HL-60 (cell line): ENCODE data around the gene FOXE3.

Experiments used
- DNase-seq, 2 experiments: peaks; one replicate each; pipeline ENCODE4 v3.0.0-alpha.2; 2010 to 2020; ENCODE audit warnings: low read depth in 1 of 2, low spot score in 1 of 2
- H3K27ac ChIP-seq: fragments of 250-450 bp; sonication (Bioruptor Pico); replicated peaks from 2 replicates; pipeline ENCODE4 v1.5.1; 2020; ENCODE audit warnings: mild to moderate bottlenecking, moderate library complexity
- H3K27me3 ChIP-seq: fragments of 250-450 bp; sonication (Bioruptor Pico); 2 replicates; pipeline ENCODE4 v1.5.1; 2021; ENCODE audit warnings: mild to moderate bottlenecking, moderate library complexity; ENCODE audit not compliant: insufficient read depth, poor library complexity, severe bottlenecking
- H3K4me3 ChIP-seq: replicated peaks from 2 replicates; pipeline ENCODE4 v1.5.1; 2011; ENCODE audit warnings: mild to moderate bottlenecking, control low read depth, low read length; ENCODE audit not compliant: insufficient read depth
- GABPA ChIP-seq: IDR thresholded peaks from 2 replicates; pipeline ENCODE4 v1.6.1; 2012; ENCODE audit warnings: low read depth
- POLR2AphosphoS5 ChIP-seq: IDR thresholded peaks from 2 replicates; pipeline ENCODE4 v1.6.1; 2012; ENCODE audit warnings: low read depth
- SPI1 ChIP-seq: IDR thresholded peaks from 2 replicates; pipeline ENCODE4 v1.6.1; 2012; ENCODE audit warnings: low read depth, mild to moderate bottlenecking, borderline replicate concordance
- TF ChIP-seq, protein P1 (sequence below): IDR thresholded peaks from one replicate; pipeline ENCODE4 v1.5.1; 2011; ENCODE audit warnings: low read length, control low read depth, inconsistent platforms; ENCODE audit not compliant: insufficient read depth
- TF ChIP-seq, protein P2 (sequence below): IDR thresholded peaks from 2 replicates; pipeline ENCODE4 v1.6.1; 2012; ENCODE audit warnings: low read depth; ENCODE audit not compliant: insufficient replicate concordance

Gene FOXE3

GRCh38 chr1:47434051-47434842 is 18.2 kb downstream of the FOXE3 start:
- TF ChIP-seq SPI1 (no peak), GABPA (no peak), POLR2AphosphoS5 (no peak)
- TF ChIP-seq, protein P1, sequence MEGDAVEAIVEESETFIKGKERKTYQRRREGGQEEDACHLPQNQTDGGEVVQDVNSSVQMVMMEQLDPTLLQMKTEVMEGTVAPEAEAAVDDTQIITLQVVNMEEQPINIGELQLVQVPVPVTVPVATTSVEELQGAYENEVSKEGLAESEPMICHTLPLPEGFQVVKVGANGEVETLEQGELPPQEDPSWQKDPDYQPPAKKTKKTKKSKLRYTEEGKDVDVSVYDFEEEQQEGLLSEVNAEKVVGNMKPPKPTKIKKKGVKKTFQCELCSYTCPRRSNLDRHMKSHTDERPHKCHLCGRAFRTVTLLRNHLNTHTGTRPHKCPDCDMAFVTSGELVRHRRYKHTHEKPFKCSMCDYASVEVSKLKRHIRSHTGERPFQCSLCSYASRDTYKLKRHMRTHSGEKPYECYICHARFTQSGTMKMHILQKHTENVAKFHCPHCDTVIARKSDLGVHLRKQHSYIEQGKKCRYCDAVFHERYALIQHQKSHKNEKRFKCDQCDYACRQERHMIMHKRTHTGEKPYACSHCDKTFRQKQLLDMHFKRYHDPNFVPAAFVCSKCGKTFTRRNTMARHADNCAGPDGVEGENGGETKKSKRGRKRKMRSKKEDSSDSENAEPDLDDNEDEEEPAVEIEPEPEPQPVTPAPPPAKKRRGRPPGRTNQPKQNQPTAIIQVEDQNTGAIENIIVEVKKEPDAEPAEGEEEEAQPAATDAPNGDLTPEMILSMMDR, result no peak
- TF ChIP-seq, protein P2, sequence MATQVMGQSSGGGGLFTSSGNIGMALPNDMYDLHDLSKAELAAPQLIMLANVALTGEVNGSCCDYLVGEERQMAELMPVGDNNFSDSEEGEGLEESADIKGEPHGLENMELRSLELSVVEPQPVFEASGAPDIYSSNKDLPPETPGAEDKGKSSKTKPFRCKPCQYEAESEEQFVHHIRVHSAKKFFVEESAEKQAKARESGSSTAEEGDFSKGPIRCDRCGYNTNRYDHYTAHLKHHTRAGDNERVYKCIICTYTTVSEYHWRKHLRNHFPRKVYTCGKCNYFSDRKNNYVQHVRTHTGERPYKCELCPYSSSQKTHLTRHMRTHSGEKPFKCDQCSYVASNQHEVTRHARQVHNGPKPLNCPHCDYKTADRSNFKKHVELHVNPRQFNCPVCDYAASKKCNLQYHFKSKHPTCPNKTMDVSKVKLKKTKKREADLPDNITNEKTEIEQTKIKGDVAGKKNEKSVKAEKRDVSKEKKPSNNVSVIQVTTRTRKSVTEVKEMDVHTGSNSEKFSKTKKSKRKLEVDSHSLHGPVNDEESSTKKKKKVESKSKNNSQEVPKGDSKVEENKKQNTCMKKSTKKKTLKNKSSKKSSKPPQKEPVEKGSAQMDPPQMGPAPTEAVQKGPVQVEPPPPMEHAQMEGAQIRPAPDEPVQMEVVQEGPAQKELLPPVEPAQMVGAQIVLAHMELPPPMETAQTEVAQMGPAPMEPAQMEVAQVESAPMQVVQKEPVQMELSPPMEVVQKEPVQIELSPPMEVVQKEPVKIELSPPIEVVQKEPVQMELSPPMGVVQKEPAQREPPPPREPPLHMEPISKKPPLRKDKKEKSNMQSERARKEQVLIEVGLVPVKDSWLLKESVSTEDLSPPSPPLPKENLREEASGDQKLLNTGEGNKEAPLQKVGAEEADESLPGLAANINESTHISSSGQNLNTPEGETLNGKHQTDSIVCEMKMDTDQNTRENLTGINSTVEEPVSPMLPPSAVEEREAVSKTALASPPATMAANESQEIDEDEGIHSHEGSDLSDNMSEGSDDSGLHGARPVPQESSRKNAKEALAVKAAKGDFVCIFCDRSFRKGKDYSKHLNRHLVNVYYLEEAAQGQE, result no peak
- Histone ChIP-seq H3K4me3 (no peak overlapping the region), H3K27ac (no peak overlapping the region), H3K27me3 (peaks cover 22% of the 10 kb centered on the region)
- DNase-seq, result peak in 1 of 2 experiments; percentile 34

DNA sequence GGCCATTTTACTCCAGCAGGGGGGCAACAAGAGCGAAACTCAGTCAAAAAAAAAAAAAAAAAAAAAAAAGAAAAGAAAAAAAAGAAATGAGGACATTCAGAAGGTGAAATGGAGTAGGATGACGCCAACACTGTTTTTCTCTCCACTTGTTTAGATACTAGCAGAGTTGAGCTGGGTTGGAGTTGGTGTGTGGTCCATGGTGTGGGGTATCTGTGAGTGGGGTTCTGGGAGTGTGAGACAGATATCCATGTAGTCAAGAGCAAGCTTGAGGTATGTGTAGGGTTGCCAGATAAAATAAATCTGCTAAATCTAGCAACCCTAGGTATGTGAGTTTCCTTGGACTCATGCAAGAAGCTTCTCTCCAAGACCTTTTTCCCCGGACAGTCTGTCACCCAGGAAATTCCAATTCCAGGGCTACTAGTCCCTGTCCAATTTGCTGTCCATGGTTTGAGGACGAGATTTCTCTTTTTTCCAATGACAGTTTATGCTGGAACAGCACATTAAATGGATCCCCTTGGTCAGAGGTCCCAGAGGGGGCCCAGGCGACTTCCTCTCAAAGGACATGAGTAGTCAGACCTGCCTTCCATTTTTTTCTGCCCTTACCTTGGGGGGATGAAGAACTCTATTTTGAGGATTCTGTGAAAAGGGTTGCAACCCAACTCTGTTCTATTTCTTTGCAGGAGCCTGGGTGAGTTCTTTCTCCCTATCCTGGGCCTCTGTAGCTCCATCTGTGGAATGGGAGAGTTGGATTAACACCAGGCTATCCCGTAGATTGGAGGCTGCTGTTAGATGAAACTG is 19.6 kb downstream of the FOXE3 start:
- TF ChIP-seq GABPA (no peak), SPI1 (no peak), POLR2AphosphoS5 (no peak)
- TF ChIP-seq, protein P1, result no peak
- TF ChIP-seq, protein P2, result peak; percentile 25
- no peak overlapping the region for H3K27ac ChIP-seq
- no peak for DNase-seq
- H3K27me3 ChIP-seq, result peaks cover 37% of the 10 kb centered on the region
- no peak overlapping the region for H3K4me3 ChIP-seq

DNA sequence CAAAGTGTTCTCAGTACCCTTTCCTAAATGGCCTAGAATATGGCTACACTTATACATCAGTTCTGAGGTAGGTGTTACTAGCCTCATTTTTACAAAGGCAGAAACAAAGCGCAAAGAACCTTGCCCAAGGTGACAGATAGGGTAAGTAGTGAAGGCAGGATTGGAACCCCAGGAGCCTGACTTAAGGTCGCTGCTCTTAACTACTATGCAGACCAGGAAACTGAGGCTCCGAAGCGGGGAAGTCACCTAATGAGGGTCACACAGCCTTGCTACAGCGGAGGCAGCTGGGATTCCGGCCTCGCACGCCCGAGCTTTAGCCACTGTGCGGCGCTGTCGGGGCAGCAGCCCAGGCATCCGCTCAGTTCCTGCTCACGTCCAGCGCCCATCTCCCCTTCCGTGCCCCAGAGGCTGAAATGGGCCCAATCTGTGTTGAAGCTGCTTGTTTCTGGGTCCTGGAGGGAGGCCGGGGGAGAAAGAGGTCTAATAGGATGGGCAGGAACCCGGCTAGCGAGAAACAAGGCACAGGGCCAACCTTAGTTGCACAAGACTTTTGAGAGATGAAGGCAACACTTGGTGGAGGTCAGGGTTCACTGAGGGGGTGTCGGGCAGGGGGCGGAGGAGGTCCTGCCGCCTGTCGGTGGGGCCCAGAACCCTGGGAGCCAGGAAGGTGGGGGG is 20.4 kb downstream of the FOXE3 start:
- no peak for TF ChIP-seq POLR2AphosphoS5
- TF ChIP-seq, protein P1, result peak; percentile 97
- no peak overlapping the region for H3K27ac ChIP-seq
- peak overlapping the region; percentile 58 for H3K4me3 ChIP-seq
- H3K27me3 ChIP-seq, result peaks cover 44% of the 10 kb centered on the region
- peak; percentile 53 to 70 for DNase-seq
